PC-3 (cell line): ENCODE results near the gene SEC16A. TPM values are rescaled to one million over a fixed set of nuclear protein-coding genes. Genes with fewer than 3 reads are reported as not detected.

ENCODE experiments used
- ATAC-seq: fragments of 200-7000 bp; cut with Tn5 transposase; 2 replicates; pipeline ENCODE4 v1.9.1; 2020; ENCODE audit warnings: mild to moderate bottlenecking, moderate library complexity
- BruUV-seq: library from RNA; stranded (reverse); fragments of 400-500 nt; replicated peaks from 2 replicates; lab custom pipeline; 2021; lab: Mats Ljungman, UMichigan
- CTCF ChIA-PET: fragments of 300-600 bp; sonication (Branson Sonifier 250); formaldehyde crosslinking; loops from one replicate; lab custom pipeline; 2022; ENCODE audit warnings: antibody characterized with exemption; lab: Charles Lee
- POLR2A ChIA-PET: fragments of 300-600 bp; sonication (Branson Sonifier 250); formaldehyde crosslinking; loops from one replicate; lab custom pipeline; 2022; ENCODE audit warnings: antibody characterized with exemption; ENCODE audit not compliant: unreplicated experiment; lab: Charles Lee
- DNase-seq: peaks from one replicate; pipeline ENCODE4 v3.0.0-alpha.2; 2015
- H2AFZ ChIP-seq: fragments of 300-600 bp; sonication (generic); 2 replicates; pipeline ENCODE4 v1.6.0; 2016; ENCODE audit warnings: antibody characterized with exemption, low read length
- H3F3A ChIP-seq: fragments of 300-600 bp; sonication (generic); one replicate; pipeline ENCODE4 v1.6.0; 2017; ENCODE audit warnings: antibody characterized with exemption, low read length, control low read depth, mild to moderate bottlenecking; ENCODE audit not compliant: unreplicated experiment
- H3K27ac ChIP-seq: fragments of 300-600 bp; sonication (generic); 2 replicates; pipeline ENCODE4 v1.5.1; 2016; ENCODE audit warnings: mild to moderate bottlenecking, low read length
- H3K27me3 ChIP-seq: fragments of 300-600 bp; sonication (generic); 2 replicates; pipeline ENCODE4 v1.6.1; 2016; ENCODE audit warnings: low read length, mixed read lengths
- H3K36me3 ChIP-seq: fragments of 300-600 bp; sonication (generic); 2 replicates; pipeline ENCODE4 v1.6.1; 2016; ENCODE audit warnings: low read depth, mixed run types, low read length, mixed read lengths
- H3K4me1 ChIP-seq: fragments of 300-600 bp; sonication (generic); 2 replicates; pipeline ENCODE4 v1.5.1; 2016; ENCODE audit warnings: low read length; ENCODE audit not compliant: insufficient read depth
- H3K4me2 ChIP-seq: fragments of 300-600 bp; sonication (generic); 2 replicates; pipeline ENCODE4 v1.6.0; 2016; ENCODE audit warnings: low read length
- H3K4me3 ChIP-seq: fragments of 300-600 bp; sonication (generic); 2 replicates; pipeline ENCODE4 v1.5.1; 2016; ENCODE audit warnings: mild to moderate bottlenecking, low read length, mixed read lengths
- H3K79me2 ChIP-seq: fragments of 300-600 bp; sonication (generic); 2 replicates; pipeline ENCODE4 v1.6.1; 2017; ENCODE audit warnings: low read length, mixed read lengths
- H3K9ac ChIP-seq: fragments of 300-600 bp; sonication (generic); 2 replicates; pipeline ENCODE4 v1.6.0; 2016; ENCODE audit warnings: mild to moderate bottlenecking, low read length
- H3K9me2 ChIP-seq: fragments of 300-600 bp; sonication (generic); replicated peaks from 2 replicates; pipeline ENCODE4 v1.6.1; 2016; ENCODE audit warnings: mixed run types, low read length, mixed read lengths
- H3K9me3 ChIP-seq: fragments of 300-600 bp; sonication (generic); 2 replicates; pipeline ENCODE4 v1.6.1; 2016; ENCODE audit warnings: low read length, mixed read lengths
- H4K20me1 ChIP-seq: fragments of 300-600 bp; sonication (generic); 2 replicates; pipeline ENCODE4 v1.6.1; 2016; ENCODE audit warnings: low read length, mixed read lengths
- EZH2 ChIP-seq: fragments of 300-600 bp; sonication (generic); IDR thresholded peaks from one replicate; pipeline ENCODE4 v1.6.1; 2017; ENCODE audit warnings: antibody characterized with exemption, mild to moderate bottlenecking, low read length; ENCODE audit not compliant: unreplicated experiment
- EZH2phosphoT487 ChIP-seq: fragments of 300-600 bp; sonication (generic); IDR thresholded peaks from 2 replicates; pipeline ENCODE4 v1.6.1; 2018; ENCODE audit warnings: mild to moderate bottlenecking, antibody characterized with exemption, low read length, borderline replicate concordance
- intact Hi-C: fragments of 100-400 bp; cut with micrococcal nuclease; formaldehyde crosslinking; loops from 2 replicates; pipeline ENCODE4 v1.9.0; 2023
- total RNA-seq: library from RNA; depleted of rRNA; stranded (reverse); fragments of >200 nt; gene quantifications from 2 replicates; pipeline ENCODE4 v1.2.3, GENCODE V29; 2014
- TF ChIP-seq, protein P1 (sequence below): fragments of 300-600 bp; sonication (generic); conservative IDR thresholded peaks from 2 replicates; pipeline ENCODE4 v1.5.1; 2017; ENCODE audit warnings: antibody characterized with exemption, low read depth, mild to moderate bottlenecking, low read length

Gene SEC16A
- total RNA-seq, 1 experiment from 2014 or later: 28.3 TPM

DNA sequence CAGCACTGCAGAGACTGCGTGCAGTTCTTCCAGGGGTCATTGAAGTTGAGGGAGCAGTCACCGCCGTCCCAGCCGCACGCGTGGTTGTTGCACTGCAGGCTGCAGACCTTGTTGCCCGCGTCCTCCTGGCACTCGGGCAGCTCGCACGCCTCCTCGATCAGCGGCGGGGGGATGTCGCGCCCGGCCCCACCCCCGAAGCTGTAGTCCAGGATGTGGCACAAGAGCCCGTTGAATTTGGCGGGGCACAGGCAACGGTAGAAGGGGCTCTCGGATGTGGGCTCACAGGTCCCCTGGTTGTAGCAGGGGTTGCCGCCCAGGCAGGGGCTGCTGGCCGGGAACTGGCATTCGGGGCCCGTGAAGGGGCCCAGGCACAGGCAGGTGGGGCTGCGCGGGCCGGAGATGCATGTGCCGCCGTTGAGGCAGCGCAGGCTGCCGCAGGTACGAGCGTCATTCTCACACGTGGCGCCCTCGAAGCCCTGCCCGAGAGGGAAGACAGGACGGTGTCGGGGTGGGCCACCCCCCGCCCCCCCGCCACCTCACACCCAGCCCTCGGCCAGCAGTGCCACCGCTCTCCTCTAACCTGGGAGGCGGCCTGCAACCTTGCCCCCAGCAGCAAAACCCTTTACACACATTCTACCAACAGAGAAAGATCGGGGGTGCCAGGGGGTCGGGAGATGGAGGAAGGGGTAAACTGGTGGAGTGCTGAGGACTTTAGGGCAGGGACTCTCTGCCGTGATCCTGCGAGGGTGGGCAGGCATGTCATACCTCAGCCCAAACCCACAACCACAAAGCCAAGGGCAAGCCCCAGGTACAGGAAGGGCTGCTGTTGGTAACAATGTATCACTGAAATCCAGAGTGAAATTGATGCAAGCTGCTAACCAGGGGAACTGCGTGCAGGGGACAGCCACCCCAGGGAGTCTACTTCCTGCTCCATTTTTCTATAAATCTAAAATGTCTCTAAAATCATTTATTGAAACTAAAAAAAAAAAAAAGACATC lies 22.9 kb upstream of the SEC16A start:
- CTCF ChIA-PET: no interaction called here
- intact Hi-C loops: no loop called here
- H4K20me1 ChIP-seq: no peaks in the 10 kb centered on the region
- H3K79me2 ChIP-seq: no peaks in the 10 kb centered on the region
- H3K27ac ChIP-seq: no peak overlapping the region
- no peaks in the 10 kb centered on the region for H3K9me2 ChIP-seq
- no peak overlapping the region for H3K4me2 ChIP-seq
- DNase-seq (no peak), ATAC-seq (no peak)
- H3K9ac ChIP-seq: no peak overlapping the region
- POLR2A ChIA-PET: no interaction called here
- TF ChIP-seq EZH2phosphoT487: no peak
- TF ChIP-seq EZH2: no peak
- TF ChIP-seq, protein P1, sequence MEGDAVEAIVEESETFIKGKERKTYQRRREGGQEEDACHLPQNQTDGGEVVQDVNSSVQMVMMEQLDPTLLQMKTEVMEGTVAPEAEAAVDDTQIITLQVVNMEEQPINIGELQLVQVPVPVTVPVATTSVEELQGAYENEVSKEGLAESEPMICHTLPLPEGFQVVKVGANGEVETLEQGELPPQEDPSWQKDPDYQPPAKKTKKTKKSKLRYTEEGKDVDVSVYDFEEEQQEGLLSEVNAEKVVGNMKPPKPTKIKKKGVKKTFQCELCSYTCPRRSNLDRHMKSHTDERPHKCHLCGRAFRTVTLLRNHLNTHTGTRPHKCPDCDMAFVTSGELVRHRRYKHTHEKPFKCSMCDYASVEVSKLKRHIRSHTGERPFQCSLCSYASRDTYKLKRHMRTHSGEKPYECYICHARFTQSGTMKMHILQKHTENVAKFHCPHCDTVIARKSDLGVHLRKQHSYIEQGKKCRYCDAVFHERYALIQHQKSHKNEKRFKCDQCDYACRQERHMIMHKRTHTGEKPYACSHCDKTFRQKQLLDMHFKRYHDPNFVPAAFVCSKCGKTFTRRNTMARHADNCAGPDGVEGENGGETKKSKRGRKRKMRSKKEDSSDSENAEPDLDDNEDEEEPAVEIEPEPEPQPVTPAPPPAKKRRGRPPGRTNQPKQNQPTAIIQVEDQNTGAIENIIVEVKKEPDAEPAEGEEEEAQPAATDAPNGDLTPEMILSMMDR: no peak
- H2AFZ ChIP-seq: no peak overlapping the region
- no TSS peak for BruUV-seq
- H3K36me3 ChIP-seq: no peaks in the 10 kb centered on the region
- H3F3A ChIP-seq: no peaks in the 10 kb centered on the region
- no peaks in the 10 kb centered on the region for H3K27me3 ChIP-seq
- no peaks in the 10 kb centered on the region for H3K4me1 ChIP-seq
- no peaks in the 10 kb centered on the region for H3K9me3 ChIP-seq
- H3K4me3 ChIP-seq: no peak overlapping the region

DNA sequence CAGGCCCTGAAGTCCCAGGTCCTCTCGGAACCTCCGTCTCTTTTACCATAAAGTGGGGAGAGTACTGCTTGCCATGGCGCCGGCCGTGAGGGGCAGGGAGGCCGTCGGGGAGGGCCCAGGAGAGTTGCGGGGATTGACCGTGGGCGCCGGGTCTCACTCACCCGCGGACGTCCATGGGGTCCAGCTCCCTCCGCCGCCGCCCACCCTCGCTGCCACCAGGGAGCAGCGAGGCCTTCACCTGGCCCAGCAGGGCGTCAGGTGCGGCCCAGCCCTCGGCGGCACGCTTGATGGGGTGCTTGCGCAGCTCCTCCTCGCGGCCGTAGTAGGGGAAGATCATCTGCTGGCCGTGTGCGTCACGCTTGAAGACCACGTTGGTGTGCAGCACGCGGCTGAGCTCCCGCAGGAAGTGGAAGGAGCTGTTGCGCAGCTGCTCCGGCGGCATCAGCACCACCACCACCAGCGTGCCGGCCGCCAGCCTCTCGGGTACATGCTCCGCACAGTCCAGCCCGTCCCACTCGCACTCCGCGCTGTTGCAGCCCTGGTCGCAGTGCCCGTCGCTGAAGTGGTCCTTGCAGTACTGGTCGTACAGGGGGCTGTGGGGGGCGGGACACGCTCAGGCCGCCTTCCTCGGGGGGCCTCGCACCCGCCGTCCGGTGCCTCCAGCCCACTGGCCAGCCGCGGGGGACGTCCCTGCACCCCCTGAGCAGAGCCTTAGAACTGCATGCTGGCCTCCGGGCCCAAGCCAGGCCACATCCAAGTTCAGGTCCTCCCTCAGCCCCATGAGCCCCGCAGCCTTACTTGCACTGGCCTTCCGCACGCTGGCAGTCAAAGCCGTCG lies 21.9 kb upstream of the SEC16A start:
- TF ChIP-seq EZH2 (no peak), EZH2phosphoT487 (no peak)
- TF ChIP-seq, protein P1: no peak
- no peak overlapping the region for H3K4me3 ChIP-seq
- no peak for DNase-seq
- POLR2A ChIA-PET: no interaction called here
- H4K20me1 ChIP-seq: no peaks in the 10 kb centered on the region
- no peak overlapping the region for H3K4me2 ChIP-seq
- CTCF ChIA-PET: no interaction called here
- H3K4me1 ChIP-seq: no peaks in the 10 kb centered on the region
- no peaks in the 10 kb centered on the region for H3K27me3 ChIP-seq
- intact Hi-C loops: no loop called here
- no peaks in the 10 kb centered on the region for H3K9me3 ChIP-seq
- H3K9me2 ChIP-seq: no peaks in the 10 kb centered on the region
- ATAC-seq: no peak
- BruUV-seq: no TSS peak
- no peaks in the 10 kb centered on the region for H3K79me2 ChIP-seq
- no peaks in the 10 kb centered on the region for H3F3A ChIP-seq
- no peak overlapping the region for H3K9ac ChIP-seq
- H2AFZ ChIP-seq: no peak overlapping the region
- no peak overlapping the region for H3K27ac ChIP-seq
- H3K36me3 ChIP-seq: no peaks in the 10 kb centered on the region
